ENCODE results near the gene TMEM236.
"Not testable (repeated sequence)": the region's sequence is repeated elsewhere in the genome, so short reads cannot be mapped to it uniquely, and the experiment has no call there.

Gene TMEM236

GRCh38 chr10:17751781-17752445 is at the start of gene TMEM236:
TSS of gene TMEM236 (plus strand) at chr10:17752201. CDS start at chr10:17752296, 95 bp downstream.
- no peak for DNase-seq (ENCODE audit: low read depth)

- DNase-seq (ENCODE audit: low read depth), result no peak
These were observed 48.3 kb upstream of the TMEM236 start for GRCh38 chr10:17703706-17704105.

GRCh38 chr10:17708821-17709220 is 43.2 kb upstream of the TMEM236 start:
- no peak for DNase-seq (ENCODE audit: low read depth)

GRCh38 chr10:17709492-17709891 is 42.5 kb upstream of the TMEM236 start:
- no peak for DNase-seq (ENCODE audit: low read depth)

- no peak for DNase-seq (ENCODE audit: low read depth)
These were observed 41.8 kb upstream of the TMEM236 start for GRCh38 chr10:17710181-17710580.

GRCh38 chr10:17712053-17712452 is 39.9 kb upstream of the TMEM236 start:
- DNase-seq (ENCODE audit: low read depth), result no peak

GRCh38 chr10:17712717-17713471 is 39.1 kb upstream of the TMEM236 start:
- no peak for DNase-seq (ENCODE audit: low read depth)

GRCh38 chr10:17713758-17714157 is 38.2 kb upstream of the TMEM236 start:
- DNase-seq (ENCODE audit: low read depth), result no peak

GRCh38 chr10:17716161-17716560 is 35.8 kb upstream of the TMEM236 start:
- no peak for DNase-seq (ENCODE audit: low read depth)

- DNase-seq (ENCODE audit: low read depth), result not testable (repeated sequence)
These were observed 29.5 kb upstream of the TMEM236 start for GRCh38 chr10:17722317-17723014.

GRCh38 chr10:17725703-17726102 is 26.3 kb upstream of the TMEM236 start:
- DNase-seq (ENCODE audit: low read depth), result no peak

GRCh38 chr10:17729630-17730029 is 22.4 kb upstream of the TMEM236 start:
- no peak for DNase-seq (ENCODE audit: low read depth)

GRCh38 chr10:17730667-17731066 is 21.3 kb upstream of the TMEM236 start:
- no peak for DNase-seq (ENCODE audit: low read depth)

- DNase-seq (ENCODE audit: low read depth), result no peak
These were observed 20.5 kb upstream of the TMEM236 start for GRCh38 chr10:17731331-17732020.

- no peak for DNase-seq (ENCODE audit: low read depth)
These were observed 18.4 kb upstream of the TMEM236 start for GRCh38 chr10:17733620-17734019.

GRCh38 chr10:17734432-17735080 is 17.4 kb upstream of the TMEM236 start:
- no peak for DNase-seq (ENCODE audit: low read depth)

- DNase-seq (ENCODE audit: low read depth), result no peak
These were observed 16.6 kb upstream of the TMEM236 start for GRCh38 chr10:17735166-17735941.

- peak; percentile 12 for DNase-seq (ENCODE audit: low read depth)
These were observed 15.8 kb upstream of the TMEM236 start for GRCh38 chr10:17736223-17736622.

- DNase-seq (ENCODE audit: low read depth), result peak; percentile 69
These were observed 14.7 kb upstream of the TMEM236 start for GRCh38 chr10:17737027-17737965.

- no peak for DNase-seq (ENCODE audit: low read depth)
These were observed 11.3 kb upstream of the TMEM236 start for GRCh38 chr10:17740668-17741067.
